Measurements from ENCODE around the gene LRRC45.

The LRRC45 gene

GRCh38 chr17:82020572-82021106 is 2.5 kb upstream of the LRRC45 start:
- DNase-seq: no peak

GRCh38 chr17:82021107-82021899 is 1.8 kb upstream of the LRRC45 start:
- peak; percentile 42 for DNase-seq

- no peak for DNase-seq
These were observed 1.2 kb upstream of the LRRC45 start for GRCh38 chr17:82021900-82022309.

GRCh38 chr17:82022310-82022980 is 660 bp upstream of the LRRC45 start, which contains the start of gene CENPX:
CENPX (minus strand) TSS chr17:82022878; CDS start chr17:82022861, 17 bp downstream.
- no peak for DNase-seq

GRCh38 chr17:82023447-82024241 is 539 bp downstream of the LRRC45 start:
- no peak for DNase-seq

- DNase-seq: no peak
These were observed 1.8 kb downstream of the LRRC45 start for GRCh38 chr17:82024859-82025258.

- no peak for DNase-seq
These were observed 2.4 kb downstream of the LRRC45 start for GRCh38 chr17:82025401-82026107.

- DNase-seq: no peak
These were observed 5.1 kb downstream of the LRRC45 start for GRCh38 chr17:82028246-82028645.

- DNase-seq: no peak
These were observed 5.9 kb downstream of the LRRC45 start for GRCh38 chr17:82028966-82029365.

- DNase-seq: no peak
These were observed 6.3 kb downstream of the LRRC45 start for GRCh38 chr17:82029391-82029790.

- DNase-seq: no peak
These were observed 6.9 kb downstream of the LRRC45 start for GRCh38 chr17:82029990-82030469.

- peak; percentile 77 for DNase-seq
These were observed 7.6 kb downstream of the LRRC45 start for GRCh38 chr17:82030470-82031302.

- no peak for DNase-seq
These were observed 8.3 kb downstream of the LRRC45 start, which contains the start of gene RAC3 for GRCh38 chr17:82031303-82031884. RAC3 (plus strand) TSS chr17:82031678; CDS start chr17:82031762, 84 bp downstream.

GRCh38 chr17:82031885-82032627 is 9.0 kb downstream of the LRRC45 start:
- peak; percentile 35 for DNase-seq

GRCh38 chr17:82033359-82034085 is 10.4 kb downstream of the LRRC45 start:
- DNase-seq: no peak

- no peak for DNase-seq
These were observed 11.4 kb downstream of the LRRC45 start for GRCh38 chr17:82034371-82035011.

- DNase-seq: no peak
These were observed 12.4 kb downstream of the LRRC45 start for GRCh38 chr17:82035488-82035887.

GRCh38 chr17:82035956-82036633 is 13.0 kb downstream of the LRRC45 start:
- no peak for DNase-seq
